Daoy (cell line): ENCODE data around the gene TMEM144. TPM values are rescaled to one million over a fixed set of nuclear protein-coding genes. Genes with fewer than 3 reads are reported as not detected.

ENCODE experiments used
- DNase-seq: peaks from one replicate; pipeline ENCODE4 v3.0.0-alpha.2; 2015; ENCODE audit warnings: low read depth
- total RNA-seq: library from RNA; depleted of rRNA; stranded (reverse); fragments of >200 nt; shearing (Covaris generic); gene quantifications from 2 replicates; pipeline ENCODE4 v1.2.3, GENCODE V29; 2014; rRNA removed

TMEM144 gene
- total RNA-seq = 2.3 and 2.4 TPM in 2 replicates

- peak; percentile 90 for DNase-seq
Measured at GRCh38 chr4:158209825-158210807, at the start of gene TMEM144. Gene TMEM144 (plus strand): TSS chr4:158210486. CDS start chr4:158212668, 2,182 bp downstream.

- peak; percentile 69 for DNase-seq
Measured at GRCh38 chr4:158161551-158162354, 48.5 kb upstream of the TMEM144 start.

- DNase-seq = peak; percentile 35
Measured at GRCh38 chr4:158162631-158163030, 47.7 kb upstream of the TMEM144 start.

- no peak for DNase-seq
Measured at GRCh38 chr4:158163941-158164767, 46.1 kb upstream of the TMEM144 start.

- no peak for DNase-seq
Measured at GRCh38 chr4:158164768-158165213, 45.5 kb upstream of the TMEM144 start.

- no peak for DNase-seq
Measured at GRCh38 chr4:158166701-158167100, 43.6 kb upstream of the TMEM144 start.

GRCh38 chr4:158168606-158169005 lies 41.7 kb upstream of the TMEM144 start:
- DNase-seq = no peak

GRCh38 chr4:158169506-158169905 lies 40.8 kb upstream of the TMEM144 start:
- DNase-seq = no peak

- DNase-seq = no peak
Measured at GRCh38 chr4:158169931-158170690, 40.2 kb upstream of the TMEM144 start.

GRCh38 chr4:158170691-158171561 lies 39.4 kb upstream of the TMEM144 start:
- DNase-seq = no peak

GRCh38 chr4:158172261-158173258 lies 37.7 kb upstream of the TMEM144 start, which contains the start of gene GASK1B:
Gene GASK1B (minus strand): TSS chr4:158173025. CDS start chr4:158171375, 1,650 bp downstream.
- DNase-seq = peak; percentile 22

GRCh38 chr4:158176108-158176507 lies 34.2 kb upstream of the TMEM144 start:
- peak; percentile 44 for DNase-seq

- DNase-seq = no peak
Measured at GRCh38 chr4:158176776-158177175, 33.5 kb upstream of the TMEM144 start.

- DNase-seq = no peak
Measured at GRCh38 chr4:158179465-158179864, 30.8 kb upstream of the TMEM144 start.

- no peak for DNase-seq
Measured at GRCh38 chr4:158181906-158182305, 28.4 kb upstream of the TMEM144 start.

- DNase-seq = no peak
Measured at GRCh38 chr4:158182736-158183135, 27.6 kb upstream of the TMEM144 start.

GRCh38 chr4:158186815-158187214 lies 23.5 kb upstream of the TMEM144 start:
- no peak for DNase-seq

- DNase-seq = no peak
Measured at GRCh38 chr4:158189422-158189821, 20.9 kb upstream of the TMEM144 start.
